GM12878 (cell line): Measurements from ENCODE around the gene PSMB4. TPM values are rescaled to one million over a fixed set of nuclear protein-coding genes. Genes with fewer than 3 reads are reported as not detected.
"Not testable (repeated sequence)": the region's sequence is repeated elsewhere in the genome, so short reads cannot be mapped to it uniquely, and the experiment has no call there.

Experiments
- ATAC-seq: fragments of 200-7000 bp; cut with Tn5 transposase; 3 replicates; pipeline ENCODE4 v1.9.1; 2020; ENCODE audit warnings: mild to moderate bottlenecking, moderate library complexity
- BruUV-seq: library from RNA; stranded (reverse); fragments of 400-500 nt; replicated peaks from 2 replicates; lab custom pipeline; 2021; lab: Mats Ljungman, UMichigan
- CTCF ChIA-PET: fragments of 300-600 bp; sonication (Branson Sonifier 250); formaldehyde crosslinking; extraction: SDS; loops from one replicate; lab custom pipeline; 2021; ENCODE audit warnings: inconsistent platforms; lab: Yijun Ruan, JAX
- POLR2A ChIA-PET: fragments of 350-600 bp; formaldehyde crosslinking; extraction: SDS; loops from one replicate; lab custom pipeline; 2021; ENCODE audit warnings: inconsistent platforms; lab: Charles Lee
- RAD21 ChIA-PET: fragments of 300-600 bp; sonication (Branson Sonifier 250); formaldehyde crosslinking; loops from one replicate; lab custom pipeline; 2023; ENCODE audit warnings: antibody characterized with exemption; ENCODE audit not compliant: unreplicated experiment; lab: Charles Lee
- SMC1A ChIA-PET: fragments of 300-600 bp; sonication (Branson Sonifier 250); formaldehyde crosslinking; loops from one replicate; lab custom pipeline; 2023; ENCODE audit not compliant: unreplicated experiment, uncharacterized antibody; lab: Charles Lee
- DNase-seq: peaks from one replicate; pipeline ENCODE4 v3.0.0-alpha.2; 2011; ENCODE audit warnings: low read depth, low spot score
- FAIRE-seq: peaks from 3 replicates; lab custom pipeline; 2011; peaks lifted over from hg19 to GRCh38; lab: Jason Lieb, UNC
- H2AFZ ChIP-seq: 2 replicates; pipeline ENCODE4 v1.6.0; 2011; ENCODE audit warnings: low read depth, low read length, control low read depth; ENCODE audit not compliant: control insufficient read depth
- H3K27ac ChIP-seq: 2 replicates; pipeline ENCODE4 v1.5.1; 2011; ENCODE audit warnings: control low read depth; ENCODE audit not compliant: control insufficient read depth, insufficient read depth
- H3K27me3 ChIP-seq, 2 experiments: replicated peaks in 1 of 2; 2 replicates each; pipeline versions ENCODE4 v1.6.0 to v1.6.1; 2011; ENCODE audit warnings: low read length in 1 of 2; ENCODE audit not compliant: control insufficient read depth in 2 of 2, insufficient read depth in 2 of 2
- H3K36me3 ChIP-seq, 2 experiments: 2 replicates each; pipeline ENCODE4 v1.5.1; 2011; ENCODE audit warnings: low read length in 1 of 2; ENCODE audit not compliant: control insufficient read depth in 2 of 2, insufficient read depth in 2 of 2
- H3K4me1 ChIP-seq: 2 replicates; pipeline ENCODE4 v1.6.1; 2011; ENCODE audit warnings: mild to moderate bottlenecking, low read length, moderate library complexity, mixed read lengths; ENCODE audit not compliant: control insufficient read depth, insufficient read depth
- H3K4me2 ChIP-seq: 2 replicates; pipeline ENCODE4 v1.6.0; 2011; ENCODE audit warnings: control low read depth; ENCODE audit not compliant: control insufficient read depth, insufficient read depth
- H3K4me3 ChIP-seq: fragments of 200-600 bp; sonication (generic); 2 replicates; pipeline ENCODE4 v1.5.1; 2016
- H3K79me2 ChIP-seq: 2 replicates; pipeline ENCODE4 v1.6.0; 2011; ENCODE audit warnings: low read length; ENCODE audit not compliant: control insufficient read depth, insufficient read depth
- H3K9ac ChIP-seq: 2 replicates; pipeline ENCODE4 v1.8.0; 2011; ENCODE audit warnings: low read length, control low read depth, mixed read lengths; ENCODE audit not compliant: control insufficient read depth, insufficient read depth
- H3K9me3 ChIP-seq: replicated peaks from 3 replicates; pipeline ENCODE4 v1.5.1; 2011; ENCODE audit warnings: mild to moderate bottlenecking, low read length; ENCODE audit not compliant: control insufficient read depth, insufficient read depth
- H4K20me1 ChIP-seq: 2 replicates; pipeline ENCODE4 v1.6.0; 2011; ENCODE audit not compliant: control insufficient read depth, insufficient read depth
- ATF3 ChIP-seq: IDR thresholded peaks from 2 replicates; pipeline ENCODE4 v1.6.1; 2011; ENCODE audit warnings: low read depth, mild to moderate bottlenecking, low read length, moderate library complexity, borderline replicate concordance; ENCODE audit errors: extremely low read depth
- BRCA1 ChIP-seq: IDR thresholded peaks from 2 replicates; pipeline ENCODE4 v1.6.1; 2011; ENCODE audit warnings: low read depth, low read length, improper control_type of control experiment
- DPF2 ChIP-seq: fragments of 450-650 bp; IDR thresholded peaks from 2 replicates; pipeline ENCODE4 v1.6.1; 2017; ENCODE audit warnings: mild to moderate bottlenecking
- HDAC2 ChIP-seq: fragments of 200-600 bp; sonication (generic); IDR thresholded peaks from 2 replicates; pipeline ENCODE4 v1.6.1; 2017
- IRF4 ChIP-seq: IDR thresholded peaks from 2 replicates; pipeline ENCODE4 v1.6.1; 2011; ENCODE audit warnings: low read depth, low read length
- KDM1A ChIP-seq: fragments of 200-600 bp; sonication (generic); IDR thresholded peaks from 2 replicates; pipeline ENCODE4 v1.6.1; 2016; ENCODE audit warnings: borderline replicate concordance
- NR2C2 ChIP-seq: IDR thresholded peaks from 2 replicates; pipeline ENCODE4 v1.6.1; 2011; ENCODE audit warnings: borderline replicate concordance, low read depth; ENCODE audit not compliant: control insufficient read depth, insufficient read length
- SUZ12 ChIP-seq: fragments of 200-600 bp; sonication (generic); IDR thresholded peaks from one replicate; pipeline ENCODE4 v1.6.1; 2018; ENCODE audit warnings: antibody characterized with exemption, mild to moderate bottlenecking; ENCODE audit not compliant: unreplicated experiment
- ZBTB40 ChIP-seq: fragments of 450-650 bp; IDR thresholded peaks from 2 replicates; pipeline ENCODE4 v1.6.1; 2016; ENCODE audit warnings: mild to moderate bottlenecking, moderate library complexity, borderline replicate concordance
- ZZZ3 ChIP-seq: IDR thresholded peaks from 2 replicates; pipeline ENCODE4 v1.6.1; 2011; ENCODE audit warnings: low read depth; ENCODE audit not compliant: control insufficient read depth, insufficient read length
- WGBS: methylation state at CpG from one replicate; pipeline ENCODE4 v1.1.6; 2016; ENCODE audit warnings: low lambda C conversion rate; ENCODE audit not compliant: insufficient replicate concordance, insufficient coverage; ENCODE audit errors: missing lambda C conversion rate; 5-methylcytosine and 5-hydroxymethylcytosine counted together
- in situ Hi-C: fragments of 300-500 bp; cut with MboI; formaldehyde crosslinking; loops from 9 replicates; pipeline ENCODE4 v1.14.3; 2018; ENCODE audit warnings: mixed read lengths
- intact Hi-C: fragments of 100-400 bp; cut with micrococcal nuclease; formaldehyde crosslinking; loops from one replicate; pipeline ENCODE4 v1.14.2; 2022; ENCODE audit not compliant: unreplicated experiment
- polyA plus RNA-seq, 11 experiments: library from polyadenylated mRNA; depleted of rRNA in 4 of 11; unstranded in 6 of 11; stranded (reverse) in 5 of 11; fragments of >200 nt; fragmentation: Nextera tagmentation in 4 of 11; fragmentation: Illumina TruSeq in 1 of 11; extraction: Ambion mirVana in 4 of 11; extraction: Trizol in 1 of 11; gene quantifications; 1 replicate in 1 of 11; 2 replicates in 10 of 11; pipeline versions ENCODE4 v1.2.1 to v1.2.3, GENCODE V29; 2011 to 2016; ENCODE audit warnings: inconsistent platforms in 2 of 11, missing spikeins in 2 of 11, low read depth in 1 of 11
- total RNA-seq, 4 experiments: library from RNA; depleted of rRNA in 3 of 4; stranded (reverse); fragments of >200 nt in 3 of 4; fragmentation: Illumina TruSeq in 1 of 4; extraction: Trizol in 1 of 4; gene quantifications; 2 replicates each; pipeline versions ENCODE4 v1.2.1 to v1.2.3, GENCODE V29; 2013 to 2021
- TF ChIP-seq, protein P1 (sequence below): fragments of 450-650 bp; IDR thresholded peaks from 2 replicates; pipeline ENCODE4 v1.6.1; 2017; ENCODE audit warnings: low read depth, mild to moderate bottlenecking, moderate library complexity

PSMB4 gene
- total and polyA plus RNA-seq, 10 of the 15 experiments (the other 5 are each of a cell fraction or from before 2014, with no cell fraction given) = 278 to 610 (median 421) TPM

DNA sequence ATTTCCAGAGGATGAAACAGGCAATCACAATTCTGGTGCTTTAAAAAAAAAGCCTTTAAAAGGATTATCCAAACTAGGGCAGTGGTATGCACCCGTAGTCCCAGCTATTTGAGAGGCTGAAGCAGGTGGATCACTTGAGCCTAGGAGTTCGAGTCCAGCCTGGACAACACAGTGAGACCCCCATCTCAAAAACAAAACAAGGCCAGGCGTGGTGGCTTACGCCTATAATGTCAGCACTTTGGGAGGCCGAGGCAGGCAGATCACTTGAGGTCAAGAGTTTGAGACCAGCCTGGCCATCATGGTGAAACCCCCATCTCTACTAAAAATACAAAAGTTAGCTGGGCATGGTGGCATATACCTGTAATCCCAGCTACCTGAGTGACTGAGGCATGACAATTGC lies 34.5 kb downstream of the PSMB4 start:
- H3K9me3 ChIP-seq, CTCF ChIA-PET, H3K27me3 ChIP-seq, H2AFZ ChIP-seq, H3K4me2 ChIP-seq, POLR2A ChIA-PET, H3K9ac ChIP-seq, H3K4me1 ChIP-seq, in situ Hi-C loops, BruUV-seq, H4K20me1 ChIP-seq, H3K27ac ChIP-seq, ATAC-seq, RAD21 ChIA-PET, intact Hi-C loops, H3K4me3 ChIP-seq, DNase-seq, FAIRE-seq: not testable (repeated sequence)
- peaks cover 0 to 23% of the 10 kb centered on the region in 2 experiments; a peak in 3 of 4 replicates for H3K36me3 ChIP-seq
- SMC1A ChIA-PET = interaction anchor here (1.0 kb wide), 1 partner anchor 59 kb away, joined by 5 read pairs; no protein-coding TSS in a partner anchor
- WGBS = 98% methylated on average over 5 of the region's 5 CpGs
- H3K79me2 ChIP-seq = peaks cover 59% of the 10 kb centered on the region

DNA sequence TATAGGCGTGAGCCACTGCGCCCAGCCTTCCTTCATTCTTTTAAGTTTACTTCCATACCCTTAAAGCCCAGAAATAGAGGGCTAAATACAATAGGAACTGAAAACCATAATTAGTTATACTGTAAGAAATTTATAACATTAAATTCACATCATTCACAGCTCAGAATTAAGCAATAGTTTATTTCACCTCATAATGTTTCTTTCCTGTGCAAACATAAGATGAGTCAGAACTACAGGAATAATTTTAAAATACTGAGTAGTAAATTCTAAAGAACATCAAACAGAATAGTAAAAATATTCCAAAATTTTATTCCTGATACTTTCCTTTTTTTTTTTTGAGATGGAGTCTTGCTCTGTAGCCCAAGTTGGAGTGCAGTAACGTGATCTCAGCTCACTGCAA lies 35.8 kb downstream of the PSMB4 start:
- in situ Hi-C loops (no loop called here), intact Hi-C loops (no loop called here)
- H3K36me3 ChIP-seq = peaks cover 0 to 16% of the 10 kb centered on the region in 2 experiments; a peak in 3 of 4 replicates
- no peak overlapping the region for H3K9ac ChIP-seq
- peaks cover 15% of the 10 kb centered on the region for H3K4me1 ChIP-seq
- ChIA-PET RAD21 (no interaction called here), POLR2A (no interaction called here), SMC1A (interaction anchor here (1.0 to 2.2 kb wide), 3 partner anchors 9 to 58 kb away, joined by 3 to 7 read pairs (median 5); no protein-coding TSS in a partner anchor), CTCF (interaction anchor here (0.9 to 2.2 kb wide), 4 partner anchors 9 to 299 kb away, joined by 3 to 7 read pairs (median 6); no protein-coding TSS in a partner anchor)
- H3K27me3 ChIP-seq = no peaks in the 10 kb centered on the region
- FAIRE-seq = no peak
- WGBS = 100% methylated on average over 3 of the region's 3 CpGs
- no peak overlapping the region for H3K4me2 ChIP-seq
- no peak overlapping the region for H2AFZ ChIP-seq
- no TSS peak for BruUV-seq
- H3K79me2 ChIP-seq = peaks cover 72% of the 10 kb centered on the region
- no peak for DNase-seq
- ATAC-seq = no peak
- no peaks in the 10 kb centered on the region for H3K9me3 ChIP-seq
- no peaks in the 10 kb centered on the region for H4K20me1 ChIP-seq
- H3K4me3 ChIP-seq = no peak overlapping the region
- H3K27ac ChIP-seq = no peak overlapping the region
- TF ChIP-seq ZZZ3 (no peak), SUZ12 (no peak), ZBTB40 (no peak), KDM1A (no peak), ATF3 (no peak), DPF2 (no peak), HDAC2 (no peak), NR2C2 (no peak), IRF4 (no peak), BRCA1 (no peak)
- TF ChIP-seq, protein P1, sequence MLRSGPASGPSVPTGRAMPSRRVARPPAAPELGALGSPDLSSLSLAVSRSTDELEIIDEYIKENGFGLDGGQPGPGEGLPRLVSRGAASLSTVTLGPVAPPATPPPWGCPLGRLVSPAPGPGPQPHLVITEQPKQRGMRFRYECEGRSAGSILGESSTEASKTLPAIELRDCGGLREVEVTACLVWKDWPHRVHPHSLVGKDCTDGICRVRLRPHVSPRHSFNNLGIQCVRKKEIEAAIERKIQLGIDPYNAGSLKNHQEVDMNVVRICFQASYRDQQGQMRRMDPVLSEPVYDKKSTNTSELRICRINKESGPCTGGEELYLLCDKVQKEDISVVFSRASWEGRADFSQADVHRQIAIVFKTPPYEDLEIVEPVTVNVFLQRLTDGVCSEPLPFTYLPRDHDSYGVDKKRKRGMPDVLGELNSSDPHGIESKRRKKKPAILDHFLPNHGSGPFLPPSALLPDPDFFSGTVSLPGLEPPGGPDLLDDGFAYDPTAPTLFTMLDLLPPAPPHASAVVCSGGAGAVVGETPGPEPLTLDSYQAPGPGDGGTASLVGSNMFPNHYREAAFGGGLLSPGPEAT = no peak
